HG02970 (cell line): ENCODE results near the gene TMEM131.

Source experiments
- ATAC-seq: cut with Tn5 transposase; IDR thresholded peaks from one replicate; pipeline ENCODE4 v1.9.1; 2021; ENCODE audit warnings: mild to moderate bottlenecking, moderate library complexity, moderate number of reproducible peaks; ENCODE audit not compliant: unreplicated experiment, low FRiP score

TMEM131 gene

DNA sequence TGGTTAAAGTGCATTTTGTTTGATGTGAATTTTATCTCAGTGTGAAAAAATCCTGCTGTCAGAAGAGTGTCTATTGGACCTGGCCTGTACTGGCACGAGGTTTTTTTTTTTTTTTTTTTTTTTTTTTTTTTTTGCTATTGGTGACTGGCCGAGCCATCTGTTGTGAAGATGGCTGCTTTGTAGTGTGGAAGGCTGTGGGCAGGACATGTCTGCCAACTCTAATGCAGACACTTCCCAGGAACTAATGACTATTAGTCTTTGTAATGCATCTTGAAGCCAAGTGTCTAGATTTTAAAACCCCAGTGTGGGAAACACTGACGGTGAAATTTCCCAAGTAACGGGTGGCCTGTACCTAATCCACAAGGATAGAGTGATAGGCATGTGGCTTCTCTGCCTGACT, 248.0 kb downstream of the TMEM131 start:
- no peak for ATAC-seq

DNA sequence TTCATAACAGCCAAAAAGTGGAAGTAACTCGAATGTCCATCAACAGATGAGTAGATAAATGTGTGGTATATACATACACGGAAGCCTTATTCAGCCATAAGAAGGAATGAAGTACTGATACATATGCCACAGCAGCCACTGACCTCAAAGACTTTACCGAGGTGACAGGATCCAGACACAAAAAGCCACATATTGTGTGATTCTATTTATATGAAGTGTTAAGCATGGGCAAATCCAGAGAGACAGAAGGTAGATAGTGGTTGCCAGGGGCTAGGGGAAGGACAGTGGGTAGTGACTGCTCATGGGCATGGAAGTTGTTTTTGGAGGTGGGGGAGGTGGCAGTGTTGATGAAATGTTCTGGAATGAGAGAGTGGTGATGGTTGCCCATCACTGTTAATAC, 248.5 kb downstream of the TMEM131 start:
- ATAC-seq, result no peak

DNA sequence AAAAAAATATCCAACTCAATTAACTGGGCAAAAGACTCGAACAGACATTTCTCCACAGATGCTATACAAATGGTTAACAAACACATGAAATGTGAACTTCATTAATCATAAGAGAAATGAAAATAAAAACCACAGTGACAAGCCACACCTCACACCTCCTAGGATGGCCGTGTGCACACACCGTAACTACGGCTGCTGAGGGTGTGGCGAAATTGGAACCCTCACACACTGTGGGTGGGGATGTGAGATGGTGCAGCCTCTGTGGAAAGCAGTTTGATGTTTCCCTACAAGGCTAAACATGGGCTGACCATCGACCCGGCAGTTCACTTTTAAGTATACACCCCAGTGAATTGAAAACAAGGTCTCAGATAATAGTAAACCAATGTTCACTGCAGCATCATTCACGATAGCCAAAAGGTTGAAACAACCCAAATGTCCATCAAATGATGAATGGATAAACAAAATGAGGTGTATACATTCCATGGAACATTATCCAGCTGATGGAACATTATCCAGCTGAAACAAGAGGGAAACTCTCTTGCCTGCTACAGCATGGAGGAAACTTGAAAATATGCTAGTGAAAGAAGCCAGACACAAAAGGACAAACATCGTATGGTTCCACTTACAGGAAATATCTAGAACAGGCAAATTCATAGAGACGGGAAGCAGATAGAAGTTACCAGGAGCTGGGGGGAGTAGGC, 250.1 kb downstream of the TMEM131 start:
- no peak for ATAC-seq

DNA sequence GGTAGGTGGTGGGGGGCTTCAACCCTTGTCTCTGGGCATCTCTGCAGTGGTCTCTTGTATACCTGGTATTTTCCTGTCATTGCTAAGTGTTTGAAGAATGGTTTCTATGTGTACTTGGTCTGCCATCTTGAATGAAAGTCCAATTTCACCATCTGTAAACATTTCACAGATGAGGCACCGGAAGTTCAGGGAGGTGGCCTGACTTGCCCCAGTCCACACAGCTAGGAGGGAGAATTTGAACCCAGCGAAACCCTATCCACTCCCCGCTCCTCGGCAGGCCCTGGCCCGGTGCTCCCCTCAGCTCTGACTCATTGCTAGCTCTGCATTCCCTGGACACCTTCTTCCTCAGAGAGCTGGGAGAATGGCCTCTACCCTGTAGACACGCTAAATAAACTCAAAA, 251.8 kb downstream of the TMEM131 start:
- ATAC-seq, result no peak

DNA sequence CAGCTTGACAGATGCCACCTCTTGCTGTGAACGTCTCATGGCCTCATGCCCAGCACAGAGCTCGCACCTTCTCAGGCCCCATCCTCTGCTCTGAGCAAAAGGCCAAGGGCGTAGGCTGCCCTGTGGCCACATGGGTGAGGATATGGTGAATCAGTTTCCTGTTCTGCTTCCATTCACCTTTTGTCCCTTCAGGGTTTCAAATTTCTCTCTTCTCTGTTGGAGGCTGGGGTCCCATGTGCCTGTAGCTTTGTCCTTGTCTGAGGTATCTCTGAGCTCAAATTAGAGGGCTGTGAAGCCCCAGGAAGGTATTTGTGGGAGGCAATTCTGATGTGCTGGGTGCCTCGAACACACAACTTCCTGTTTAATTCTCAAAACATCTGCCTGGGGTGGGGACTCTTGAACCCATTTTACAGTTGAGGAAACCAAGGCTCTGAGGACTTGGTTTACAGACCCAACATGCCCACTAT, 253.3 kb downstream of the TMEM131 start:
- no peak for ATAC-seq

DNA sequence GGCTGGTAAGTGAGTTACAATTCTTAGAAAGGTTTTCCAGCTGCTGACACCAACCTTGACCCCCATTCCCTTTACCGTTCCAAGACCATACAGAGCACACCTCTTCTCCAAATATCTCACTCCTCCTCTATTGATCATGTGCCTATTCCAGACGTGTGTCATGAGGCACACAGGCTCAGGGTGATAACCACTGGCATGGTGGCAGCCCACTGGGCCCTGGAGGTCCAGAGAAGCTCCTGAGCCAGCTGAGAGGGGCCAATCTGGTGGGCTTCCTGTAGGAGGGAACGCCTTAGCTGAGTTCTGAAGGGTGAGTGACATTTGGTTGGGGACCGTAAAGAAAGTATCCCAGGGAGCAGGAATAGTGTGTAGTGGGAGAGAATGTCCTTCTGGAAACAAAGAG, 254.1 kb downstream of the TMEM131 start:
- no peak for ATAC-seq

DNA sequence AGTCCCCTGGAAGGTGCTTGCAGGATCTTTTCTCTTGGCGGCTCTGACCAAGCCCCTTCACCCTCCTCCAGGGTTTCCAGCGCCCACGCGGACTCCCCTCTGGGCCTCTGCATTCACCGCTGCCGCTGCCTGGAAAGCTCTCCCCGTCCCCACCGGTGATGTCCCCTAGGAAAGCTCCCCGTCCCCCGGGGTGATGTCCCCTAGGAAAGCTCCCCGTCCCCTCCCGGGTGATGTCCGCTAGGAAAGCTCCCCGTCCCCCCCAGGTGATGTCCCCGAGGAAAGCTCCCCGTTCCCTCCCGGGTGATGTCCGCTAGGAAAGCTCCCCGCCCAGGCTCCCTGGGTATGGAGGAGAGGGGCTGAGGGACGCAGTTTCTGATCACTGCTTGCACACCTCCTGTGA, 254.5 kb downstream of the TMEM131 start:
- ATAC-seq, result no peak

DNA sequence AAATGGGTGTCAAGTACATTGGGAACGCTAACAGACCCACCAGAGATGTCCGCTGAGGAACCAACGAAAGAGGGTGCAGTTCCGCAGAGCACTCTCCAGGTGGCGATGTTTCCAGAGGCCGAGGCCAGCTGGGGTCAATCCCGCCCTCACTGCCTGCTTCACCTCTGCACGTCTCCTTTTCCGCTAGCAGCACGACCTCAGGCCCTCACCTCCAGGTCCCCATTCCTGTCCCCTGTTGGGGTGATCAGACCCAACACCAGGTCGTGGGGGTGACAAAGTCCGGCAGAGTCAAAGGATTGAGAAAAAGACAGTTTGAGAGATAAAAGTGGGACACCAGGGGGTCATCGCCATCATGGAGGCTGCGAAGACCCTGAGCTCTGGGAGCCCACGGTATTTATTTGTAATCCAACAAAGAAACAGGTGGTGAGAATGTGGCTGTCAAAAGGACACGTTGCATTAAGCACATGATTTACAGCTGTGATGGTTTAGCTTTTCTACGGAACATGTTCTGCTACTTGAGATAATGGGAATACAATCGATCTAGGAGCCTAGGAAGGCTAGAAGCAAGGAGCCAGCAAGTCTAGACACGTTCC, 255.1 kb downstream of the TMEM131 start:
- ATAC-seq, result no peak

DNA sequence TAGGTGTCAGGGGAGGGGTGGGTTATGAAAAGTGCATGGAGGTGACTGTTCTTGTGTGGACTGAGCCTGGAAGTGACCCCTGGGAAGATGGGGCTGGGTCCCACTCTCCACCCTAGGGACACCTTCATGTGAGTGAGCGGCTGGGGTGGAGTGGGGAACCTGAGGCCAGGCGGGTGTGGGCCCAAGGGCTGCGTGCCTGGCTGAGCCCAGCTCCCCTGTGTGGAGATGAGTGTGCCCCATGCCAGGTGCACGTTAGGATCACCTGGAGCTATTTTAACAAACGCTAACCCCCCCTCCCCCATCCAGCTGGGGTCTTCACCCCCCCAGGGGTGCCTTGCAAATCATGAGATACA, 255.9 kb downstream of the TMEM131 start:
- no peak for ATAC-seq

DNA sequence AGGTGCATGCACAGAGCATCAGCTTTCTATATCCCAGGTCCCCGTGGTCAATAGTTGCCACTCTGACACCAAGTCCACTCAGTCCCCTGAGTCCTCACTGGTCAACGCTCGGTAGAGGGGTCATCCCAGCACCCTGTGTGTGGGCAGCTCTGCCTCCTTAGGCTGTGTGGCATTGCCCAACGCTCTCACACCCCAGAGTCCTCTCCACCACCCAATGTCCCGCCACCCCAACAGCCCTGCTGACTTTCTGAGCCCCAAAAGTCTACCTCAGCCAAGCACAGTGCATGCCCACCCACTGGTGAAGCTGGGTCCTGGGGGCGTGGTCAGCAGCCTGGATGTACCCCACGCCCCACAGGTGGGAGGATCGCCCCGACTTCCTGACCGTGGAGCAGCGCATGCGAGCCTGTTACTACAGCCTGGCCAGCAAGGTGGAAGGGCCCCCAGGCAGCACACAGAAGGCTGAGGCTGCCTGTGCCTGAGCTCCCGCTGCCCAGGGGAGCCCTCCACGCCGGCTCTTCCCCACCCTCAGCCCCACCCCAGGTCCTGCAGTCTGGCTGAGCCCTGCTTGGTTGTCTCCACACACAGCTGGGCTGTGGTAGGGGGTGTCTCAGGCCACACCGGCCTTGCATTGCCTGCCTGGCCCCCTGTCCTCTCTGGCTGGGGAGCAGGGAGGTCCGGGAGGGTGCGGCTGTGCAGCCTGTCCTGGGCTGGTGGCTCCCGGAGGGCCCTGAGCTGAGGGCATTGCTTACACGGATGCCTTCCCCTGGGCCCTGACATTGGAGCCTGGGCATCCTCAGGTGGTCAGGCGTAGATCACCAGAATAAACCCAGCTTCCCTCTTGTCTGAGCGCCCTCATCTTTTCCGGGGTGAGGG, 256.5 kb downstream of the TMEM131 start:
- ATAC-seq, result no peak

DNA sequence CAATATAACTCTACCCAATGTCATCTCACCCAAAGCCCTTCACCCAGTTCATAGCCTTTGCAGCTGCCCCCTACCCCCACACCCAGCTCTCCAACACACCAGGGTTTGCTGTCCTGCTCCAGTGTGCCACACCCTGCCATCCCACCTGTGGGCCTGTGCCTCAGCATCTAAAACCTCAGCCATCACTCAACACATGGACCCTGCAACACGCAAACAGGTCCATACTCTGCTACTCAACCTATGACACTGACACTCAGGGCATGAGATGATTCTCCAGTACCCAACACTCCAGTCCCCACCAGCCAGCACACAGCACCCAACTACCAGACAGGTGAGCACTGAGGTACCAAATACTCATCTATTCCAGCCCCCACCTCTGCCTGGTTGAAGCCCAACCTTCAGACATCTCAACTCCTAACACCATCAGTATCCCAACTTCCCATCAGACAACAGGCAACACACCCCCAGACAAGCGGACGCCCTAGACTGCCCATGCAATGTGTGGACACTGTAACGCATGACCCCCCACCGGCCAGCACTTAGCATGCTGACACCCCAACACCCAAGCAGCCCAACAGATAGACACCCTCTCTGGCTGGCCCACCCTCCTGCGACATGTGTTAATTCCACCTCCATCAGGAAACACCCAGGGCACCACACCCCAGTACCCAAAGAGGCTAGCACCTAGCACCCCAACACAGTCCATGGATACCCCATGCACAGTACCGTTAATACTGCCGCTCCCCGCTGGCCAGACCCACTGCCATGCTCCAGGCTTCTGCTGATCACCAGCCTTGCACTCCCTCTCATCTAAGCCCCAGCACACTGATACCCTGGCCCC, 257.3 kb downstream of the TMEM131 start:
- no peak for ATAC-seq

DNA sequence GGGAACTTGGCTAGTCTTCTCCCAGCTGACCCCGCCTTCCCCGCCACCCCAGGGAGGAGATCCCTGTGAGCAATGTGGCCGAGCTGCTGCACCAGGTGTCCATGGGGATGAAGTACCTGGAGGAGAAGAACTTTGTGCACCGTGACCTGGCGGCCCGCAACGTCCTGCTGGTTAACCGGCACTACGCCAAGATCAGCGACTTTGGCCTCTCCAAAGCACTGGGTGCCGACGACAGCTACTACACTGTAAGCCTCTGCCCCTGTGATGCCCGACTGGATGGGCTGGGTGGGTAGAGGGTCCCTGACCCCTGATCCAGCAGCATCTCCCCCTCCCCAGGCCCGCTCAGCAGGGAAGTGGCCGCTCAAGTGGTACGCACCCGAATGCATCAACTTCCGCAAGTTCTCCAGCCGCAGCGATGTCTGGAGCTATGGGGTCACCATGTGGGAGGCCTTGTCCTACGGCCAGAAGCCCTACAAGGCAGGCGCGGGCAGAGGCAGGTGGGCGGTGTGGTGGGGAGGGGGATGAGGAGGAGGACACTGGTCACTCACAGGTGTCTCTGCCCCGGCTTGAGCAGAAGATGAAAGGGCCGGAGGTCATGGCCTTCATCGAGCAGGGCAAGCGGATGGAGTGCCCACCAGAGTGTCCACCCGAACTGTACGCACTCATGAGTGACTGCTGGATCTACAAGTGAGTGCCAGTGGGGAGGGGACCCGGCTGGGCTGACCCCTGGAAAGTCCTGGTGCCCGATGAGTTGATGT, 258.1 kb downstream of the TMEM131 start:
- ATAC-seq, result no peak

DNA sequence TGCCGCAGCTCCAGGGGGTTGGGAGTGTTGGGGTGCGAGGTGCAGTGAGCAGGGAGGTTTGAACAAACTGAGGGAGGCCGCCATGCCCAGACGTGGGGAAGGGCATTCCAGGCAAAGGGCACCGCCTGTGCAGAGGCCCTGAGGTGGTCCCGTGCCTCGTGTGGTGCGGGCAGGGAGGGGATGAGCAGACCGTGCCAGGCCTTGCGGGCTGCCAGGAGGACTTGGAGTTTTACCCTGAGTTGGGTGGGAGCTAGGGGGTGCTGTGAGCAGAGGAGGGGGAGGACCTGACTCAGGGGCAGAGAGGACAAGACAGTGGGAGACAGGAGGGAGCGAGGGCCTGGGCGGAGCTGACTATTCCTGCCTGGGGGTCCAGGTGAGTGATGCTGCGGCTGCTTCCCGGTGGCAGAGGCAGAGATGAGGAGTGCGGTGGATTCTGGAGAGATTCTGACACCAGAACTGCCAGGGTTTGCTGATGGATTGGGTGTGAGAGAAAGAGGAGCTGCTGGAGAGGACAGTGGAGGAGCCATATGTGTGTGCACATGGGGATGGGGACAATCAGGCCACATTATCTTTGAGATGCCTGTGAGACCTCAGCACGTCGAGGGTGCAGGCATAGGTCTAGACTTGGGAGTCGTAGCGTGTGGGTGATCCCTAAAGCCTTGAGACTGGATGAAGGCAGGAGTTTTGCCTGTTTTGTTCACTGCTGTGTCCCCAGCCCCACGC, 259.0 kb downstream of the TMEM131 start:
- no peak for ATAC-seq

DNA sequence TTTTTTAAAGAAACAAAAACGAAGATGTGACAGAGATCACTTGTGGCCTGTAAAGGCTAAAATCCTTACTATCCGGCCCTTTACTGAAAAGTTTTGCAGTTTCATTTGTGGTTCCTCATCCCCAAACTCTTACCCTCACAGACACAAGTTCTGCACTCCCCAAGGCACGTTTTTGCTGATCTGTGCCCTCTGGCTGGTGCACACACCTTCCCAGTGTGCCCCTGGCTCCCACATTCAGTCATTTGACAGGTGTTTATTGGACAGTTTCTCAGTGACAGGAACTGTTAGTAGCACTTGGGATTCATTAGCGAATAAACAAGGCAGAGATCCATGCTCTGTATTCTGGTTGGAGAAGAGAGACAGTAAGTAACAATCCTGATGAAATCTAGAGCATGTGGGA, 259.6 kb downstream of the TMEM131 start:
- ATAC-seq, result no peak

DNA sequence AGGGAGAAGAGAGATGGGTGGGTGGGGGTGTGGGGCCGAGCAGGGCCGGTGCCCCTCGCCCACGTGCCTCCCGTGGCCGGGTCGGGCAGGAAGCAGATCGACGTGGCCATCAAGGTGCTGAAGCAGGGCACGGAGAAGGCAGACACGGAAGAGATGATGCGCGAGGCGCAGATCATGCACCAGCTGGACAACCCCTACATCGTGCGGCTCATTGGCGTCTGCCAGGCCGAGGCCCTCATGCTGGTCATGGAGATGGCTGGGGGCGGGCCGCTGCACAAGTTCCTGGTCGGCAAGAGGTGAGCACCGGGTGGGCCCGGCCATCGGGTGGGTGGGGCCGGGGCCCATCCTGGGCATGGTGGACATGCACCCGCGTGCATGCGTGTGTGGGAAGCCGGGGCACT, 260.6 kb downstream of the TMEM131 start:
- ATAC-seq, result no peak

DNA sequence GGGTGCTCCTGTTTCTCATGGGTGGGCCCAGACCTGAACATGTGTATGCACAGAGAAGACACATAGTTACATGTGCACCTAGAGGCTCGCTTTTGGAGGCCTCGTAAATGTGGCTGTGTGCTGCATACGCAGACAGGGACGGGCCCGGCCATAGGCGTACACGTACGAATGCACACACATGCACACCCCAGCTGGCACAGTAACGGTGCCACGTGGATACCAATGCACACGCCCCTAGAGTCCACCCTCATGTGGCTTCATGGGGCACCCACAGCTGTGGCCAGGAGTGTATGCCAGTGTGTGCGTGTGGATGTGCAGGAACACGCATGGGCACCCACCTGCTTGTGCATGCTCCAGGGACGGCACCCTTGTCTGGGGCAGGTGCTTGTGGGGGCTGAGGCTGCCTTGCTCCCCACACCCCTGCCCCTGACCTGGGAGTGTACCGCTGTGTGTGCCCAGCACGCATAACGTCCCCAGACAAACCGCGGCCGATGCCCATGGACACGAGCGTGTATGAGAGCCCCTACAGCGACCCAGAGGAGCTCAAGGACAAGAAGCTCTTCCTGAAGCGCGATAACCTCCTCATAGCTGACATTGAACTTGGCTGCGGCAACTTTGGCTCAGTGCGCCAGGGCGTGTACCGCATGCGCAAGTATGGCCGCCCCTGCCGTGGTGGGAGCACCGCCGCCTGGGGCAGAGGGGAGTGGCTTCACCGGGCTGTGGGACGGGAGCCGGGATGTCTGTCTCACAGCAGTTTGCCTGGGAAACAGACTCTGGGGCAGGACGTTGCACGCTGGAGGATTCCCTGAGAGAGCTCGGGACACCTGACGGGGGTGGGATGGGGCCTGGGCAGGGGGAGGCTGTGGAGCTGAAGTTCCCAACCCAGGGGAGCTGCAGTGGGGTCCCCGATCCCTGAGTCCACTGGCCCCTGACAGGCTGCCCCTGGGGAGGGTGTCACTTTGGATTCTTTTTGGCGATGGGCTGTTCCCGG, 261.4 kb downstream of the TMEM131 start:
- no peak for ATAC-seq

DNA sequence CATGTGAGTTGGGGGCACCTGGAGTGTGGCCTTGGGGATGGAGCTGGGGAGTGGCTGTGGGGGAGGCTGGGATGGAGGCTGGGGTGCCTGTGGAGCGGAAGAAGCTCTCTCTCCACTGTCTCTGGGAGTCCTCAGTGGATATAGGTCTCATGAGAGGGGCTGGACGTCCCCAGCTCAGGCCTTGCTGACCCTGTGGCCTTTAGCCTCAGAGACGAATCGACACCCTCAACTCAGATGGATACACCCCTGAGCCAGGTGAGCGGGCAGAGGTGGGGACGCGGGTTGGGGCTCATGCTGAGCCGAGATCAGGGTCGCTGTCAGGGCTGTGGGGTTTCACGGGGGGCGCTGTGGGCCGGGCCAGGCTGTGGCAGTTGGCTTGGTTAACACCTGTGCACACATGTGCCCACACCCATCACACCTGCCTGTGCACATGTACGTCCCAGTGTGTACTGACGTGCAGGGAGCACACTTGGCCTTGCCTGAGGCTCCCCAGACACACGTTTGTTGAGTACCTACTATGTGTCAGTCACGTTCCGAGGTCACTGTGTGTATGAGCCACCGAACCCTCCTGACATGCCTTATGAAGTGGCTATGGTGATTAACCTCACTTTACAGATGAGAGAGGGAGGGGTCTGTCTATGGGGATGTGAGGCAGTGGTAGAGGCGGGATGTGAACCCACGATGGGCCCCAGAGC, 262.3 kb downstream of the TMEM131 start:
- ATAC-seq, result no peak
